ENCODE data around the gene MAX. TPM values are rescaled to one million over a fixed set of nuclear protein-coding genes. Genes with fewer than 3 reads are reported as not detected.

The MAX gene
- total and polyA plus RNA-seq, 2 of the 4 experiments (the other 2 are of a cell fraction), result 45.2 to 51.8 TPM

- POLR2A ChIA-PET (ENCODE audit: unreplicated experiment), result no interaction called here
- Histone ChIP-seq H3K4me2 (ENCODE audit: low read depth, low read length) (no peak overlapping the region), H3K14ac (replicated peaks; ENCODE audit: low read depth, low read length) (no peak overlapping the region), H4K20me1 (ENCODE audit: insufficient read depth, low read length) (no peaks in the 10 kb centered on the region), H3K23ac (ENCODE audit: low read depth, low read length) (no peak overlapping the region), H4K5ac (ENCODE audit: low read depth, low read length) (no peak overlapping the region), H3K4ac (ENCODE audit: low read depth, low read length) (no peak overlapping the region), H2BK15ac (ENCODE audit: low read depth, low read length) (no peak overlapping the region), H3K27me3 (ENCODE audit: control insufficient read depth, insufficient read depth, low read length) (no peaks in the 10 kb centered on the region), H2AK9ac (replicated peaks; ENCODE audit: low read depth, low read length, poor library complexity) (no peak overlapping the region), H2BK20ac (ENCODE audit: low read depth, low read length) (no peak overlapping the region), H3K9me3 (ENCODE audit: control insufficient read depth, insufficient read depth, low read length) (no peaks in the 10 kb centered on the region), H2AFZ (replicated peaks; ENCODE audit: low read length, poor library complexity) (no peak overlapping the region), H4K91ac (ENCODE audit: insufficient read depth, low read depth, low read length) (no peak overlapping the region), H4K8ac (ENCODE audit: low read depth in 2 of 2, low read length in 2 of 2) (no peak overlapping the region), H3K9me1 (ENCODE audit: insufficient read depth, low read length) (peaks cover 3% of the 10 kb centered on the region; the same call in 1 of the 2 replicates), H3K27ac (ENCODE audit: insufficient read depth, low read length) (no peak overlapping the region), H3K36me3 (ENCODE audit: control insufficient read depth, insufficient read depth, low read length) (peaks cover 28% of the 10 kb centered on the region), H3K56ac (ENCODE audit: extremely low read depth, insufficient read depth, low read length) (no peak overlapping the region), H2BK5ac (ENCODE audit: low read depth, low read length, poor library complexity, severe bottlenecking) (no peak overlapping the region), H2BK120ac (ENCODE audit: low read depth, low read length) (no peak overlapping the region), H3K18ac (ENCODE audit: low read depth, low read length) (no peak overlapping the region), H3K9ac (ENCODE audit: low read depth, low read length) (no peak overlapping the region), H3K79me1 (ENCODE audit: low read depth in 1 of 2, low read length in 2 of 2) (no peaks in the 10 kb centered on the region; a peak in 1 of 4 replicates), H3K4me1 (ENCODE audit: control insufficient read depth, insufficient read depth, low read length) (no peaks in the 10 kb centered on the region), H2AK5ac (ENCODE audit: low read depth, low read length) (no peak overlapping the region), H3K4me3 (ENCODE audit: insufficient read depth, low read depth, low read length) (no peak overlapping the region)
- intact Hi-C loops (cut with micrococcal nuclease), result no loop called here
- no peak for DNase-seq
- no peak for ATAC-seq (ENCODE audit: low read depth)
- no CpG with 5 or more reads among the region's 5 CpGs for WGBS, 2 experiments (ENCODE audit: extremely low coverage in 2 of 2, insufficient read length in 1 of 2)
- no peak for TF ChIP-seq CEBPB (IDR thresholded peaks at IDR 0.05; ENCODE audit: low read depth, low read length)
- no peak for TF ChIP-seq CTCF (conservative IDR thresholded peaks at IDR 0.05; ENCODE audit: low read depth, low read length)
- TF ChIP-seq ELK1 (IDR thresholded peaks at IDR 0.05; ENCODE audit: borderline replicate concordance, low read depth, low read length), result no peak
- no peak for TF ChIP-seq BHLHE40 (IDR thresholded peaks at IDR 0.05; ENCODE audit: low read depth, low read length)
- TF ChIP-seq MAZ (IDR thresholded peaks at IDR 0.05; ENCODE audit: borderline replicate concordance, low read depth, low read length), result no peak
- no peak for TF ChIP-seq USF2 (IDR thresholded peaks at IDR 0.05; ENCODE audit: low read depth, low read length)
- no peak for TF ChIP-seq SMC3 (IDR thresholded peaks at IDR 0.05; ENCODE audit: low read depth, low read length)
- TF ChIP-seq MXI1 (IDR thresholded peaks at IDR 0.05; ENCODE audit: borderline replicate concordance, low read depth, low read length), result no peak
- TF ChIP-seq MAFK (IDR thresholded peaks at IDR 0.05; ENCODE audit: low read depth, low read length), result no peak
- TF ChIP-seq NFE2L2 (IDR thresholded peaks at IDR 0.05; ENCODE audit: low read depth, low read length), result no peak
- no peak for TF ChIP-seq RAD21 (IDR thresholded peaks at IDR 0.05; ENCODE audit: low read length)
- TF ChIP-seq RCOR1 (IDR thresholded peaks at IDR 0.05; ENCODE audit: insufficient replicate concordance, low read length), result no peak
- no peak for TF ChIP-seq CHD1 (IDR thresholded peaks at IDR 0.05; ENCODE audit: low read depth, low read length)
- TF ChIP-seq FOS (IDR thresholded peaks at IDR 0.05; ENCODE audit: low read depth, low read length), result no peak
- in situ Hi-C loops (cut with MboI; ENCODE audit: low sequenced_read_pairs), result no loop called here
- no TSS peak for BruUV-seq (replicated peaks)
- dilution Hi-C loops (cut with HindIII; ENCODE audit: low sequenced_read_pairs, unreplicated experiment), result no loop called here
- CTCF ChIA-PET, result no interaction called here
These were observed 57.3 kb downstream of the MAX start for GRCh38 chr14:65045006-65045405.

Measured in IMR-90 (cell line).